ENCODE measurements around the gene WWC2. TPM values are rescaled to one million over a fixed set of nuclear protein-coding genes. Genes with fewer than 3 reads are reported as not detected.

Gene WWC2
- total RNA-seq, 1 experiment from 2014 or later: 39.1 TPM

DNA sequence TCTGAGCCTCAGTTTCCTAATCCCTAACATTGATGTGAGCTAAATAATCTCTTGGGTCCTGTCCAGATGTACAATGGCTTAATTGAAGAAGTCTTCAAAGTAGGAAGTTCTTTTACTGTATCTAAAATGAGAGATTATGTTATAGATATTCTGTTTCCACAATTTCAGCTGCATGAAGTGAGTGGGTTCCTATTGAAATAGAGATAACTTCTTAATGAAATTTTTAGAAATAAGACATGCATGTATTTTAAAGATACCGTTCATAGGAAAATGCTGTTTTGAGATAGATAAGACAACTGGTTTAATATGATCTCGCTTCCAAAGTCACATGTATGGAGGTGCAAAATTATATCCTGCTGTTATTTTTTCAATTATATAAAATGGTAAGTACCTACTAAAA lies 149.1 kb downstream of the WWC2 start:
- ATAC-seq: no peak
- intact Hi-C loops (cut with micrococcal nuclease): no loop called here
- H3K36me3 ChIP-seq (ENCODE audit: control insufficient read depth in 1 of 2, insufficient read depth in 2 of 2, low read length in 2 of 2): peaks cover 0 to 30% of the 10 kb centered on the region in 2 experiments; a peak in 3 of 4 replicates

More for the DNA sequence above, 149.1 kb downstream of the WWC2 start:
- POLR2A ChIA-PET: no interaction called here
- BruUV-seq (replicated peaks): no TSS peak
- no peak overlapping the region for H2AFZ ChIP-seq (ENCODE audit: low read depth, low read length, poor library complexity, severe bottlenecking)
- no peaks in the 10 kb centered on the region for H3K4me1 ChIP-seq (ENCODE audit: control insufficient read depth in 1 of 2, insufficient read depth in 2 of 2, low read length in 2 of 2)
- CTCF ChIA-PET: interaction anchor here (1.3 to 4.7 kb wide), 3 partner anchors 8 to 174 kb away, joined by 3 to 49 read pairs (median 11); no protein-coding TSS in a partner anchor
- H3K9me3 ChIP-seq (ENCODE audit: control insufficient read depth in 1 of 2, insufficient read depth in 1 of 2, low read depth in 1 of 2, low read length in 2 of 2): no peaks in the 10 kb centered on the region
- no peak overlapping the region for H3K4me3 ChIP-seq (replicated peaks in 1 of 2; ENCODE audit: low read depth in 1 of 2, low read length in 2 of 2)
- H3K9ac ChIP-seq (ENCODE audit: low read length): no peak overlapping the region
- H3K9me2 ChIP-seq (ENCODE audit: insufficient read depth): no peaks in the 10 kb centered on the region
- H3K4me2 ChIP-seq (ENCODE audit: low read length): no peak overlapping the region
- no peaks in the 10 kb centered on the region for H3K79me2 ChIP-seq (ENCODE audit: insufficient read depth, low read length)
- no peak overlapping the region for H3K27ac ChIP-seq (ENCODE audit: low read depth, low read length)
- no peak for DNase-seq (ENCODE audit: low read depth, low spot score)
- no peaks in the 10 kb centered on the region for H3K27me3 ChIP-seq (ENCODE audit: insufficient read depth, low read length)
- TF ChIP-seq POLR2AphosphoS5 (IDR thresholded peaks at IDR 0.05; ENCODE audit: low read depth, low read length) (no peak), CEBPB (IDR thresholded peaks at IDR 0.05; ENCODE audit: low read depth) (no peak), RAD21 (IDR thresholded peaks at IDR 0.05; ENCODE audit: low read depth) (no peak), EGR1 (IDR thresholded peaks at IDR 0.05; ENCODE audit: low read depth) (no peak), ZNF274 (IDR thresholded peaks at IDR 0.05; ENCODE audit: low read depth, low read length) (no peak), JUND (IDR thresholded peaks at IDR 0.05) (no peak), EZH2phosphoT487 (IDR thresholded peaks at IDR 0.05; ENCODE audit: borderline replicate concordance) (no peak), POLR2A (IDR thresholded peaks at IDR 0.05; ENCODE audit: borderline replicate concordance, extremely low read depth, insufficient read depth, insufficient read length) (no peak), SP1 (IDR thresholded peaks at IDR 0.05; ENCODE audit: low read depth) (no peak), SRF (IDR thresholded peaks at IDR 0.05; ENCODE audit: low read depth) (no peak), CBX3 (IDR thresholded peaks at IDR 0.05; ENCODE audit: low read depth) (no peak)
- TF ChIP-seq, protein P1, sequence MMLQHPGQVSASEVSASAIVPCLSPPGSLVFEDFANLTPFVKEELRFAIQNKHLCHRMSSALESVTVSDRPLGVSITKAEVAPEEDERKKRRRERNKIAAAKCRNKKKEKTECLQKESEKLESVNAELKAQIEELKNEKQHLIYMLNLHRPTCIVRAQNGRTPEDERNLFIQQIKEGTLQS (IDR thresholded peaks at IDR 0.05): no peak
- TF ChIP-seq, protein P2, sequence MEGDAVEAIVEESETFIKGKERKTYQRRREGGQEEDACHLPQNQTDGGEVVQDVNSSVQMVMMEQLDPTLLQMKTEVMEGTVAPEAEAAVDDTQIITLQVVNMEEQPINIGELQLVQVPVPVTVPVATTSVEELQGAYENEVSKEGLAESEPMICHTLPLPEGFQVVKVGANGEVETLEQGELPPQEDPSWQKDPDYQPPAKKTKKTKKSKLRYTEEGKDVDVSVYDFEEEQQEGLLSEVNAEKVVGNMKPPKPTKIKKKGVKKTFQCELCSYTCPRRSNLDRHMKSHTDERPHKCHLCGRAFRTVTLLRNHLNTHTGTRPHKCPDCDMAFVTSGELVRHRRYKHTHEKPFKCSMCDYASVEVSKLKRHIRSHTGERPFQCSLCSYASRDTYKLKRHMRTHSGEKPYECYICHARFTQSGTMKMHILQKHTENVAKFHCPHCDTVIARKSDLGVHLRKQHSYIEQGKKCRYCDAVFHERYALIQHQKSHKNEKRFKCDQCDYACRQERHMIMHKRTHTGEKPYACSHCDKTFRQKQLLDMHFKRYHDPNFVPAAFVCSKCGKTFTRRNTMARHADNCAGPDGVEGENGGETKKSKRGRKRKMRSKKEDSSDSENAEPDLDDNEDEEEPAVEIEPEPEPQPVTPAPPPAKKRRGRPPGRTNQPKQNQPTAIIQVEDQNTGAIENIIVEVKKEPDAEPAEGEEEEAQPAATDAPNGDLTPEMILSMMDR (IDR thresholded peaks at IDR 0.05 in 2 of 3, conservative IDR thresholded peaks at IDR 0.05 in 1 of 3; ENCODE audit: borderline replicate concordance in 1 of 3, insufficient read depth in 1 of 3, low read depth in 2 of 3, low read length in 2 of 3): no peak
- RAD21 ChIA-PET (ENCODE audit: low non-redundant PET in 1 of 2, low total read pairs in 2 of 2, uncharacterized antibody in 2 of 2, unreplicated experiment in 2 of 2): no interaction called here
- no peaks in the 10 kb centered on the region for H4K20me1 ChIP-seq (ENCODE audit: insufficient read depth)
